GM18498 (cell line): ENCODE results near the gene CGB8.

Experiments used
- ATAC-seq: cut with Tn5 transposase; IDR thresholded peaks from one replicate; pipeline ENCODE4 v1.9.1; 2021; ENCODE audit warnings: mild to moderate bottlenecking, moderate library complexity; ENCODE audit not compliant: unreplicated experiment

CGB8 gene

DNA sequence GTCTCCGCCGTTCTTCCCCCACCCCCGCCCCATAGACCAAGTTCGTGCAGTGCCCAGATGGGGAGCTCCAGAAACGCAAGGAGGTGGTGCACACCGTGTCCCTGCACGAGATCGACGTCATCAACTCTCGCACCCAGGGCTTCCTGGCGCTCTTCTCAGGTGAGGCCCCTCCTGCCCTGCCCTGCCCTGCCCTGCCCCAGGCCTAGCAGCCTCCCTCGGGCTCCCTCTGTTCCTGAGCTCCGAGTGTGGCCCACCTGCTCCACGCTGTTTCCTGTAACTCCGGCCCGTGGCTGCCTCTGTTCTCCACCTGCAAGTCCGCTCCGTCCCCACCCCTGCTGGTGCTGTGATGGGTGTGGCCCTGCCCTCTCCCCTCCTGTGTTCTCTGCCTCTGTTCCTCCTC lies 38.5 kb downstream of the CGB8 start:
- no peak for ATAC-seq

- ATAC-seq = no peak
Measured at GRCh38 chr19:49009828-49010227, 39.1 kb downstream of the CGB8 start.

GRCh38 chr19:49006905-49007304 lies 42.0 kb downstream of the CGB8 start:
- no peak for ATAC-seq

GRCh38 chr19:49004964-49005614 lies 43.8 kb downstream of the CGB8 start:
- no peak for ATAC-seq

GRCh38 chr19:49004133-49004532 lies 44.8 kb downstream of the CGB8 start:
- ATAC-seq = no peak

DNA sequence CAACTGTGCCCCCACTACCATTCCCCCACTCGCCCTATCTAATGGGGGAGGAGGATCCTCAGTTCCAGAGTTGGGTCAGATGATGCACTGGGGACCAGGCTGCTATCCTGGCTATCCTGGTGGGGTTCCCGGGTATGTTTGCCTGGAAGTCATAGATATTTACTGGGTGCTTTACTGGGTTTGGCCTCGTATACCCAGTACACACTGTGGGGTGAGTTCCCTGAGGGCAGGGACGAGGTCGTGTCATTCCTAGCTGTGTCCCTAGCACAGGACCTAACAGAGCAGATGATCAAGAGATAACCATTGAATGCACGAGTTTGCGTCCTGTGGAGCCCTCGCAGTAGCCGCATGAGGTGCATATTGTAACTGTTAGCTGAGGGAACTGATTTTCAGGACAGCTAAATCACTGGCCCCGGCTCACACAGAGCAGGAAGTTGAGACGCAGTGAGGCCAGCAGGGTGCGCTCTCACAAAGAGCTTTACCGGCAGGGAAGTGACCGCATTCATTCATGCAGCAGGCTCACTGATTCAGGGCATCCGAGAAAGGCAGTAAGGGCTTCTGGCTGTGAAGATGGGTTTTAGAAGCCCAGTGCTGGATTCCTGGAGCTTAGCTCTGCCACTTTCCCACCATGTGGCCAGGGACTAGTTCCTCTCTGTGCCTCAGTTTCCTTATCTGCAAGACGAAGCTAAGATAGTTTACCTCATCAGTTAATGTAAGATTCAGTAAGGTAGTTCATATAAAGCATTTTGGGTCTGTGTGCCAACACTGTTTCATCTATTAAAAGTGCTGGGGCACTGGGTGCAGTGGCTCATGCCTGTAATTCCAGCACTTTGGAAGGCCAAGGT lies 49.2 kb downstream of the CGB8 start:
- no peak for ATAC-seq

GRCh38 chr19:48997972-48998371 lies 50.9 kb downstream of the CGB8 start:
- no peak for ATAC-seq
